ENCODE results near the gene EZH1.
"Not testable (repeated sequence)": the region's sequence is repeated elsewhere in the genome, so short reads cannot be mapped to it uniquely, and the experiment has no call there.

EZH1 gene

DNA sequence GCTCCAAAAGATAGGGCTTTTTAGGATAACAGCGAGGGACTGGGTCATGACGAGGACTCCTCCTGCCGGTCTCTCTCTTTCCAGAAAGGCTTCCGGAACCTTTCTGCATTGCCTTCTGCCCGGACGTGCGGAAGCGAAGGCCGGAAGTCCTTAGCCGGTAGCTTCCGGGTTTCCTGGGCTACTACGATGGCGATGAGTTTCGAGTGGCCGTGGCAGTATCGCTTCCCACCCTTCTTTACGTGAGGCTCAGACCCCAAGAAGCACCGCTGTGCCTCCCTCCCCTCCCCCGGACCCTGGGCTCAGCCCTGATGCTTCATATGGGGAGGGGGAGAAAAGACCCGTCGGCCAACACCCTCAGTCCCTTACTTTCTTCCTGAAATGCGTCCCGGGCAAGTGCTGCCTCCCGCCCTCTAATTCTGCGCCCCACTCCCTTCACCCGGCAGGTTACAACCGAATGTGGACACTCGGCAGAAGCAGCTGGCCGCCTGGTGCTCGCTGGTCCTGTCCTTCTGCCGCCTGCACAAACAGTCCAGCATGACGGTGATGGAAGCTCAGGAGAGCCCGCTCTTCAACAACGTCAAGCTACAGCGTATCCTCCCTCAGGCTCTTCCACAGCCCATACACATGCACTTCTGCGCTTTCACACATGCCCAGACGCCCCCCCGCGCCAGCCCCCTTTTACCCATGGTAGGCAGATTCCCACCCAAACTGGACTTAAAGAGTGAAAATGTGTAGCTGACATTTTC is 28.6 kb upstream of the EZH1 start, which contains the start of gene VPS25:
Gene VPS25, plus strand, starts transcription at position 160 of the 746 bp plus-strand sequence. Its CDS starts 27 bp downstream, at position 187.
- Histone ChIP-seq H3K9me3 (ENCODE audit: severe bottlenecking) (no peaks in the 10 kb centered on the region), H3K27ac (ENCODE audit: poor library complexity, severe bottlenecking) (peak within 1 kb of the TSS; percentile 87), H3K4me3 (ENCODE audit: severe bottlenecking) (peak within 1 kb of the TSS; percentile 82), H3K36me3 (ENCODE audit: low read depth) (peaks cover 42% of the 10 kb centered on the region), H3K27me3 (ENCODE audit: insufficient read depth, poor library complexity, severe bottlenecking) (no peaks in the 10 kb centered on the region), H3K4me1 (ENCODE audit: insufficient read depth, poor library complexity, severe bottlenecking) (peaks cover 9% of the 10 kb centered on the region)
- peak; percentile 94 for ATAC-seq (ENCODE audit: low read depth)
- TF ChIP-seq, protein P1, sequence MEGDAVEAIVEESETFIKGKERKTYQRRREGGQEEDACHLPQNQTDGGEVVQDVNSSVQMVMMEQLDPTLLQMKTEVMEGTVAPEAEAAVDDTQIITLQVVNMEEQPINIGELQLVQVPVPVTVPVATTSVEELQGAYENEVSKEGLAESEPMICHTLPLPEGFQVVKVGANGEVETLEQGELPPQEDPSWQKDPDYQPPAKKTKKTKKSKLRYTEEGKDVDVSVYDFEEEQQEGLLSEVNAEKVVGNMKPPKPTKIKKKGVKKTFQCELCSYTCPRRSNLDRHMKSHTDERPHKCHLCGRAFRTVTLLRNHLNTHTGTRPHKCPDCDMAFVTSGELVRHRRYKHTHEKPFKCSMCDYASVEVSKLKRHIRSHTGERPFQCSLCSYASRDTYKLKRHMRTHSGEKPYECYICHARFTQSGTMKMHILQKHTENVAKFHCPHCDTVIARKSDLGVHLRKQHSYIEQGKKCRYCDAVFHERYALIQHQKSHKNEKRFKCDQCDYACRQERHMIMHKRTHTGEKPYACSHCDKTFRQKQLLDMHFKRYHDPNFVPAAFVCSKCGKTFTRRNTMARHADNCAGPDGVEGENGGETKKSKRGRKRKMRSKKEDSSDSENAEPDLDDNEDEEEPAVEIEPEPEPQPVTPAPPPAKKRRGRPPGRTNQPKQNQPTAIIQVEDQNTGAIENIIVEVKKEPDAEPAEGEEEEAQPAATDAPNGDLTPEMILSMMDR (IDR thresholded peaks at IDR 0.05; ENCODE audit: poor library complexity, severe bottlenecking): peak; percentile 15
- no peak for DNase-seq (ENCODE audit: low spot score)

- TF ChIP-seq, protein P1 (IDR thresholded peaks at IDR 0.05; ENCODE audit: poor library complexity, severe bottlenecking): no peak
- Histone ChIP-seq H3K9me3 (ENCODE audit: severe bottlenecking) (no peaks in the 10 kb centered on the region), H3K36me3 (ENCODE audit: low read depth) (peaks cover 38% of the 10 kb centered on the region), H3K27me3 (ENCODE audit: insufficient read depth, poor library complexity, severe bottlenecking) (no peaks in the 10 kb centered on the region), H3K27ac (ENCODE audit: poor library complexity, severe bottlenecking) (peak overlapping the region; percentile 87), H3K4me1 (ENCODE audit: insufficient read depth, poor library complexity, severe bottlenecking) (peaks cover 9% of the 10 kb centered on the region), H3K4me3 (ENCODE audit: severe bottlenecking) (peak overlapping the region; percentile 82)
- DNase-seq (ENCODE audit: low spot score): no peak
- no peak for ATAC-seq (ENCODE audit: low read depth)
Observed at GRCh38 chr17:42772945-42773289, 28.1 kb upstream of the EZH1 start.

- not testable (repeated sequence) for H3K4me3 ChIP-seq (ENCODE audit: severe bottlenecking); DNase-seq (ENCODE audit: low spot score)
Observed at GRCh38 chr17:42769964-42770363, 25.1 kb upstream of the EZH1 start.

GRCh38 chr17:42768006-42768405 is 23.2 kb upstream of the EZH1 start:
- H3K27me3 ChIP-seq (ENCODE audit: insufficient read depth, poor library complexity, severe bottlenecking); H3K27ac ChIP-seq (ENCODE audit: poor library complexity, severe bottlenecking); H3K36me3 ChIP-seq (ENCODE audit: low read depth); H3K4me1 ChIP-seq (ENCODE audit: insufficient read depth, poor library complexity, severe bottlenecking); H3K4me3 ChIP-seq (ENCODE audit: severe bottlenecking); H3K9me3 ChIP-seq (ENCODE audit: severe bottlenecking); ATAC-seq (ENCODE audit: low read depth); DNase-seq (ENCODE audit: low spot score): not testable (repeated sequence)

More at GRCh38 chr17:42769964-42770363, 25.1 kb upstream of the EZH1 start:
- H3K4me1 ChIP-seq (ENCODE audit: insufficient read depth, poor library complexity, severe bottlenecking); H3K36me3 ChIP-seq (ENCODE audit: low read depth); H3K27me3 ChIP-seq (ENCODE audit: insufficient read depth, poor library complexity, severe bottlenecking); H3K27ac ChIP-seq (ENCODE audit: poor library complexity, severe bottlenecking); ATAC-seq (ENCODE audit: low read depth); H3K9me3 ChIP-seq (ENCODE audit: severe bottlenecking): not testable (repeated sequence)

DNA sequence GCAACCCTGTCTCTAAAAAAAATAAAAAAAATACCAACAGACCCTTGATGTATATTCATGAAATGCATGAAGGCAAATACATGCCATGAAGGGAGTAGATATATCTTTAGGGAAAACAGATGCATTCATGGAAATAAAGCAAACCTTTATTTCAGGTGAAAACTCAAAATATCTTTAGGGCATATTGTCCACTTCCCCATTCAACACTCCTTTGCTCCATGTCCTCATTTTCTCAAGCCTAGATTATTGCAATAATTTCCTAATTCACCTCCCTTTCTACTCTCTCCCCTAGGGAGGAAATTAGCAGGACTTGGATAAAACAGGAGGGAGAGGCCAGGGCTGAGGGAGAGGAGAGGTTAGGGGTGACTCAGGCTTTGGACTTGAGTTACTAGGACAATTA is 22.7 kb upstream of the EZH1 start:
- Histone ChIP-seq H3K4me1 (ENCODE audit: insufficient read depth, poor library complexity, severe bottlenecking) (no peaks in the 10 kb centered on the region), H3K27ac (ENCODE audit: poor library complexity, severe bottlenecking) (no peak overlapping the region), H3K4me3 (ENCODE audit: severe bottlenecking) (no peak overlapping the region), H3K27me3 (ENCODE audit: insufficient read depth, poor library complexity, severe bottlenecking) (no peaks in the 10 kb centered on the region), H3K36me3 (ENCODE audit: low read depth) (no peaks in the 10 kb centered on the region), H3K9me3 (ENCODE audit: severe bottlenecking) (no peaks in the 10 kb centered on the region)
- TF ChIP-seq, protein P1 (IDR thresholded peaks at IDR 0.05; ENCODE audit: poor library complexity, severe bottlenecking): no peak
- ATAC-seq (ENCODE audit: low read depth) (no peak), DNase-seq (ENCODE audit: low spot score) (no peak)

DNA sequence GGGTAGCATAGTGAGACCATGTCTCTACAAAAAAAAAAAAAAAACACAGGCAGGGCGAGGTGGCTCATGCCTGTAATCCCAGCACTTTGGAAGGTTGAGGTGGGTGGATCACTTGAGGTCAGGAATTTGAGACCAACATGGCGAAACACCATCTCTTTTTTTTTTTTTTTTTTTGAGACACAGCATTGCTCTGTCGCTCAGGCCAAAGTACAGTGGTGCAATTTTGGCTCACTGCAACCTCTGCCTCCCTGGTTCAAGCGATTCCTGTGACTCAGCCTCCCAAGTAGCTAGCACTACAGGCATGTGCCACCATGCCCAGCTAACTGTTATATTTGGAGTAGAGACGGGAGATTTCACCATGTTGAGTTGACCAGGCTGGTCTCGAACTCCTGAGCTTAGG is 21.3 kb upstream of the EZH1 start:
- Histone ChIP-seq H3K27ac (ENCODE audit: poor library complexity, severe bottlenecking) (no peak overlapping the region), H3K4me1 (ENCODE audit: insufficient read depth, poor library complexity, severe bottlenecking) (no peaks in the 10 kb centered on the region), H3K9me3 (ENCODE audit: severe bottlenecking) (no peaks in the 10 kb centered on the region), H3K4me3 (ENCODE audit: severe bottlenecking) (no peak overlapping the region), H3K27me3 (ENCODE audit: insufficient read depth, poor library complexity, severe bottlenecking) (no peaks in the 10 kb centered on the region), H3K36me3 (ENCODE audit: low read depth) (no peaks in the 10 kb centered on the region)
- TF ChIP-seq, protein P1 (IDR thresholded peaks at IDR 0.05; ENCODE audit: poor library complexity, severe bottlenecking): no peak
- ATAC-seq (ENCODE audit: low read depth) (no peak), DNase-seq (ENCODE audit: low spot score) (no peak)

All from RWPE2 (cell line).